Tibial nerve (tissue), 4 donors: ENCODE measurements around the gene CMIP. TPM values are rescaled to one million over a fixed set of nuclear protein-coding genes. Genes with fewer than 3 reads are reported as not detected.

Source experiments
- DNase-seq, 2 donors: peaks; one replicate each; pipeline ENCODE4 v3.0.0-alpha.2; 2019; ENCODE audit warnings: low spot score in 2 of 2
- H3K27ac ChIP-seq, 4 donors: fragments of 200-600 bp; sonication (generic) in 3 of 4; one replicate each; pipeline ENCODE4 v1.5.1; 2017 to 2019; ENCODE audit warnings: mild to moderate bottlenecking in 1 of 4
- H3K27me3 ChIP-seq, 2 donors: fragments of 200-600 bp; sonication (generic) in 1 of 2; one replicate each; pipeline versions ENCODE4 v1.5.1 to v1.6.0; 2017 to 2019
- H3K36me3 ChIP-seq, 3 donors: fragments of 200-600 bp; sonication (generic); one replicate each; pipeline ENCODE4 v1.5.1; 2018 to 2019
- H3K4me1 ChIP-seq, 4 donors: fragments of 200-600 bp; sonication (generic) in 3 of 4; one replicate each; pipeline ENCODE4 v1.5.1; 2017 to 2019
- H3K4me3 ChIP-seq, 4 donors: fragments of 200-600 bp; sonication (generic) in 3 of 4; one replicate each; pipeline ENCODE4 v1.5.1; 2017 to 2019; ENCODE audit warnings: mild to moderate bottlenecking in 1 of 4, moderate library complexity in 1 of 4
- H3K9me3 ChIP-seq, 4 donors: fragments of 200-600 bp; sonication (generic) in 3 of 4; one replicate each; pipeline ENCODE4 v1.5.1; 2017 to 2019
- CTCF ChIP-seq, 5 experiments: fragments of 200-600 bp in 3 of 5; fragments of 450-650 bp in 2 of 5; sonication (generic) in 3 of 5; IDR thresholded peaks; one replicate each; pipeline ENCODE4 v1.5.1; 2016 to 2019; ENCODE audit warnings: antibody characterized with exemption in 5 of 5, mild to moderate bottlenecking in 3 of 5, moderate library complexity in 2 of 5
- EP300 ChIP-seq, 2 donors: sonication (generic); formaldehyde crosslinking; IDR thresholded peaks; one replicate each; pipeline ENCODE4 v1.6.1; 2017; ENCODE audit warnings: antibody characterized with exemption in 2 of 2, mild to moderate bottlenecking in 1 of 2
- POLR2A ChIP-seq, 2 donors: fragments of 450-650 bp; IDR thresholded peaks; one replicate each; pipeline ENCODE4 v1.6.1; 2017; ENCODE audit warnings: antibody characterized with exemption in 2 of 2, mild to moderate bottlenecking in 2 of 2, moderate library complexity in 2 of 2
- WGBS, 2 donors: methylation state at CpG; one replicate each; pipeline ENCODE4 v1.1.5; 2018; 5-methylcytosine and 5-hydroxymethylcytosine counted together
- total RNA-seq, 4 donors: library from RNA; depleted of rRNA; stranded (reverse); fragments of >200 nt; gene quantifications; one replicate each; pipeline ENCODE4 v1.1.0, GENCODE V29; 2016

The CMIP gene
- total RNA-seq, 4 donors from 2014 or later, result 28.2 to 48.8 (median 31.8) TPM

GRCh38 chr16:81440888-81441761 is 3.5 kb upstream of the CMIP start:
- TF ChIP-seq CTCF (IDR thresholded peaks at IDR 0.05) (no peak), EP300 (IDR thresholded peaks at IDR 0.05) (no peak), POLR2A (IDR thresholded peaks at IDR 0.05) (no peak)
- H3K27ac ChIP-seq, result no peak overlapping the region

GRCh38 chr16:81442220-81442915 is 2.2 kb upstream of the CMIP start:
- Histone ChIP-seq H3K4me1 (peaks cover 0 to 28% (median 4%) of the 10 kb centered on the region in 4 donors), H3K4me3 (no peak overlapping the region), H3K27me3 (no peaks in the 10 kb centered on the region), H3K9me3 (no peaks in the 10 kb centered on the region), H3K36me3 (no peaks in the 10 kb centered on the region), H3K27ac (no peak overlapping the region)
- 63 to 77% methylated on average over 7 of the region's 7 CpGs for WGBS, 2 donors
- DNase-seq, result no peak
- TF ChIP-seq POLR2A (IDR thresholded peaks at IDR 0.05) (no peak), EP300 (IDR thresholded peaks at IDR 0.05) (no peak), CTCF (IDR thresholded peaks at IDR 0.05) (no peak)

More at GRCh38 chr16:81440888-81441761, 3.5 kb upstream of the CMIP start:
- H3K36me3 ChIP-seq, result no peaks in the 10 kb centered on the region
- H3K27me3 ChIP-seq, result no peaks in the 10 kb centered on the region
- H3K4me1 ChIP-seq, result peaks cover 0 to 16% (median 0%) of the 10 kb centered on the region in 4 donors
- 80 to 81% methylated on average over 21 of the region's 21 CpGs for WGBS, 2 donors
- no peaks in the 10 kb centered on the region for H3K9me3 ChIP-seq
- H3K4me3 ChIP-seq, result no peak overlapping the region
- DNase-seq, result no peak

- peaks cover 0 to 36% (median 12%) of the 10 kb centered on the region in 4 donors for H3K4me1 ChIP-seq
- no peaks in the 10 kb centered on the region for H3K36me3 ChIP-seq
- 69 to 72% methylated on average over 8 of the region's 8 CpGs for WGBS, 2 donors
- DNase-seq, result no peak
- H3K27me3 ChIP-seq, result no peaks in the 10 kb centered on the region
- peak overlapping the region in 1 of 4 donors; percentile 74 for H3K4me3 ChIP-seq
- peak overlapping the region; percentile 84 to 95 (median 88) for H3K27ac ChIP-seq
- H3K9me3 ChIP-seq, result no peaks in the 10 kb centered on the region
- TF ChIP-seq CTCF (IDR thresholded peaks at IDR 0.05) (no peak), POLR2A (IDR thresholded peaks at IDR 0.05) (no peak), EP300 (IDR thresholded peaks at IDR 0.05) (no peak)
Measured at GRCh38 chr16:81442916-81443687, 1.5 kb upstream of the CMIP start.

DNA sequence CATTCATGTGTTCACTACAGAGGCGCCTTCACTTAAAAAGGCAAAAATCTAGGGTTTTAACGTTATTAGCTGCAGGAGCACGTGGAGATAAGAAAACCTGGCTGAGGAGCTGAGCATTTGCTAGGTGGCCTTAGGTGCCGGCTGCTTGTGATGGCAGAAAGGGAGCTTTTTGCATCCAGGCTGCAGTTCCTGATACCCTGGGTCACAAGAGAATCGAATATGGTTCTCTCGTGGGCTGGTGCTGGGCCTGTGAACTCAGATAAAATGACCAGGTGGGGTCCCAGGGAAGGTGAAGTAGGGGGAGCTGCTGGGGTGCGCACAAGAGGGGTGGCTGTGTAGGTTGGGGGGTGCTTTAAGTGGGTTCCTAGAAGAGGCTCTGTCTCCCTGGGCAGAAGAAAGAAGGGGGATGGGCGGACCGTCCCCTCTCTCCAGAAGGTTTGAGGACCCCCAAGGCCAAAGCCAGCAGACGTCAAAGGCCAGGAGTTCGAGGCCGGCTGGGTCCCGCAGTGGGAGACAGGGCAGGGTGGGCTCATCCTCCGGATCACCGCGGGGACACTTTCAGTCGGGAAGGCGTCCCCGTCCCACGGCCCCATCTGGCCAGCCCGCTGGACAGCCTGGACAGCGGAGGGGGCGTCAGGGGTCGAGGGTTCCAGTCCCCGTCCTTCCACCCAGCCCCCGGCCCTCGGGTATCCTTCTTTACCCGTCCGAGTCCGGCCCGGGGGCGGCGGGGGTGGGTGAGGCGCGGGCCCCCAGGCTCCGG is 740 bp upstream of the CMIP start:
- Histone ChIP-seq H3K4me3 (peak overlapping the region; percentile 32 to 78 (median 62)), H3K27ac (peak overlapping the region; percentile 84 to 95 (median 88)), H3K4me1 (peaks cover 0 to 43% (median 18%) of the 10 kb centered on the region in 4 donors), H3K36me3 (no peaks in the 10 kb centered on the region), H3K27me3 (no peaks in the 10 kb centered on the region), H3K9me3 (no peaks in the 10 kb centered on the region)
- 19 to 20% methylated on average over 24 to 25 of the region's 36 CpGs for WGBS, 2 donors
- DNase-seq, result no peak
- TF ChIP-seq EP300 (IDR thresholded peaks at IDR 0.05) (no peak), CTCF (IDR thresholded peaks at IDR 0.05) (no peak), POLR2A (IDR thresholded peaks at IDR 0.05) (no peak)
